ENCODE results near the gene S100Z.
"Not testable (repeated sequence)": the region's sequence is repeated elsewhere in the genome, so short reads cannot be mapped to it uniquely, and the experiment has no call there.

The S100Z gene

DNA sequence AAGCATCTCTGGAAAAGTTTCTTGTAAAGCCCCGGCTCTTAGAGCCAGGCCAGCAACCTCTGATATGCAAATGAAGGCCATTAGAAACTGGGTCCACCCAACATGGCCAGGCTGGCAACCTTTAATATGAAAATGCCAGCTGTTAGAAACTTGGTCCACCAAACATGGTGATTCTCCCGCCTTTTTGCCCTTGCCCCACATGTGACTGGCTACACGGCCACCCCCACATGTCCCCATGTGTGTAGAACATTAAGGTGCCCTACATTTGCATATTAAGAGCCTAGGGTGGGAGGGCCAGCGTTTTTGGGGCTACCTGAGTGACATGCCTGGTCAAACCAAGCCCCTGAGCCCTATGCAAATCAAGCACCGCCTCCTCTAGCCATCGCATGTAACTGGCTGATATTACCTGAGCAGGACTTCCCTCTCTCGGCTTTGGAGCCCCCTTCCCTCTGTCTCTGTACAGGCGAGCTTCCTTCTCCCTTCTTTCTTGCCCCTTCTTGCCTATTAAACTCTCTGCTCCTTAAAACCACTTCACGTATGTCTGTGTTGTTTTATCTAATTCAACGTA is 39.0 kb downstream of the S100Z start:
- DNase-seq, result no peak

DNA sequence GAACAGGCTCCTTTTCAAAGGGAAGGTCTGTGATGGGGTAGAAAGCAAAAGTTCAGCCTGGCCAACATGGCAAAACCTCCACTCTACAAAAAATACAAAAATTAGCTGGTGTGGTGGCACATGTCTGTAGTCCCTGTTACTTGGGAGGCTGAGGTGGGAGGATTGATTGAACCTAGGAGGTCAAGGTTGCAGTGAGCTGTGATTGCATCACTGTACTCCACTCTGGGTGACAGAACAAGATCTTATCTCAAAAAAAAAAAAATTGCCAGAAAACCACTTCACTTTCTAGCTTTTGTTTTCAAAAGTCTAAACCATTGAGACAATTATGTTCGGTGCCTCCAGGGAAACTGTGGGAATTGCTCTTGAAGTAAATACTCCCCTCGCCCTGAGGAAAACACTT is 43.5 kb downstream of the S100Z start:
- DNase-seq, result no peak

DNA sequence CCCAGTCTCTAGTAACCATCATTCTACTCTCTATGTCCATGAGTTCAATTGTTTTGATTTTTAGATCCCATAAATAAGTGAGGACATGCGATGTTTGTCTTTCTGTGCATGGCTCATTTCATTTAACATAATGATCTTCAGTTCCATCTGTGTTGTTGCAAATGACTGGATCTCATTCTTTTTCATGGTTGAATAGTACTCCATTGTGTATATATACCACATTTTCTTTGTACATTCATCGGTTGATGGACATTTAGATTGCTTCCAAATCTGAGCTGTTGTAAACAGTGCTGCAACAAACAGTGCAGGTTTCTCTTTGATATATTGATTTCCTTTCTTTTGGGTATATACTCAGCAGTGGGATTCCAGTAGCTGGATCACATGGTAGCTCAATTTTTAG is 46.4 kb downstream of the S100Z start:
- DNase-seq, result no peak

DNA sequence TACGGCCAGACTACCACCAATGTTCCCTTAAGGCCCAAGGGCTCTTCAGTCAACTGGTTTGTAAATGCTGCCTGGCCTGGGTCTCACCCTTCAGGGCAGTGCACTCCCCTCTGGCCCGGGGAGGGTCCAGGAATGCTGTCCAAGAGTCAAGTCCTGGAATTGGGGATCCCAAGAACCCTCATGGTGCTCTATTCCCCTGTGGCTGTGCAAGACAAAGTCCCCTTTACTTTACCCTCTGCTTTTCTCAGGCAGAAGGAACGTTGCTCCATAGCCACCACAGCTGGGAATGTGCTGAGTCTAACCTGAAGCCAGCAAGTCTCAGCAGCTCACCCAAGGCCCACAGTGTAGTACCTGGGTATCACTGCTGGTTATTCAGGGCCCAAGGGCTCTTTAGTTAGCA is 51.7 kb downstream of the S100Z start:
- no peak for DNase-seq

DNA sequence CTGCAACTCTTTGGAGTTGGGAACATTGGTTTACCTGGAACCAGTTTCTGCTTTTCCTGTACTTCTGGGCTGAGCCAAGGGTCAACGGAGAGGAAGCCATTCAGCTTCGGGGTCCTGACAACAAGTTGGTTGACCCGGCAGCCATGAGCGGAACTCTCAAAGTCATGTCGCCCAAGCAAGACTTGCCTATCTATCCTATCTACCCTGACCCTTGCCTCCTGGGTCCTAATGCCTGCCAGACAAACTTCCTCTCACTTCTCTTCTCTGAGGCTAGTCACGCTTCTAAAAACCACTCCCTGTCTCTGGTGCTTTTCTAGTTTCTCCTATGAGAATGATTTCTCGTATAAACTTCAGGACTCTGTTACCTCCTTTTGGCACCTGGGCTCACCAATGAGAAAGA is 58.4 kb downstream of the S100Z start:
- DNase-seq, result no peak

DNA sequence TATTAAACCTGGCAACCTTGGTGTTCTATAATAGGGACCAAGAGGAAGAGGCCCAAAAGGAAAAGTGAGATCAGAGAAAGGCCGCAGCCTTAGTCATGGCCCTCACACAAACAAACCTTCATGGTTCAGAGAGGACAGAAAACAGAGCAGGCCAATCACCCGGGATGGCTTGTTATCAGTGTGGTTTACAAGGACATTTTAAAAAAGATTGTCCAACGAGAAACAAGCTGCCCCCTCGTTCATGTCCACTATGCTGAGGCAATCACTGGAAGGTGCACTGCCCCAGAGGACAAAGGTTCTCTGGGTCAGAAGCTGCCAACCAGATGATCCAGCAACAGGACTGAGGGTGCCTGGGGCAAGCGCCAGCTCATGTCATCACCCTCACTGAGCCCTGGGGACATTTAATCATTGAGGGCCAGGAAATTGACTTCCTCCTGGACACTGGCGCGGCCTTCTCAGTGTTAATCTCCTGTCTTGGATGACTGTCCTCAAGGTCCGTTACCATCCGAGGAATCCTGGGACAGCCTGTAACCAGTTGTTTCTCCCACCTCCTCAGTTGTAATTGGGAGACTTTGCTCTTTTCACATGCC is 60.6 kb downstream of the S100Z start:
- DNase-seq, result not testable (repeated sequence)

DNA sequence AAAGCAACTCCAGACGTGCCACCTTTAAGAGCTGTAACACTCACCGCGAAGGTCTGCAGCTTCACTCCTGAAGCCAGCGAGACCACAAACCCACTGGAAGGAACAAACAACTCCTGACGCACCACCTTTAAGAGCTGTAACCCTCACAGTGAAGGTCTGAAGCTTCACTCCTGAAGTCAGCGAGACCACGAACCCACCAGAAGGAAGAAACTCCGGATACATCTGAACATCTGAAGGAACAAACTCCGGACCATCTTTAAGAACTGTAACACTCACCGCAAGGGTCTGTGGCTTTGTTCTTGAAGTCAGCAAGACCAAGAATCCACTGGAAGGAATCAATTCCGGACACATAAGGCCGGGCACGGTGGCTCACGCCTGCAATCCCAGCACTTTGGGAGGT is 64.9 kb downstream of the S100Z start:
- DNase-seq, result not testable (repeated sequence)

DNA sequence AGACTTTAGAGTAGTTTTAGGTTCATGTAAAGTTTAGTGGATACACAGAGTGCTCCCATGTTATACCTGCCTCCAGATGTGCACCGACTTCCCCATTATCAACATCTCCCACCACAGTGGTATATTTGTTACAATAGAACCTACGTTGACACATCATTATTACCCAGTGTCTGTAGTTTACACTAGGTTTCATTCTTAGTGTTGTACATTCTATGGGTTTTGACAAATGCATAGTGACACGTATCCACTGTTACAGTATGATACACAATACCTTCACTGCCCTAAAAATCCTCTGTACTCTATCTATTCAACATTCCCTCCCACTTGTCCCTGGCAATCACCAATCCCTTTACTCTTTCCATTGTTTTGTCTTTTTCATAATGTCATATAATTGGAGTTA is 68.7 kb downstream of the S100Z start:
- no peak for DNase-seq

DNA sequence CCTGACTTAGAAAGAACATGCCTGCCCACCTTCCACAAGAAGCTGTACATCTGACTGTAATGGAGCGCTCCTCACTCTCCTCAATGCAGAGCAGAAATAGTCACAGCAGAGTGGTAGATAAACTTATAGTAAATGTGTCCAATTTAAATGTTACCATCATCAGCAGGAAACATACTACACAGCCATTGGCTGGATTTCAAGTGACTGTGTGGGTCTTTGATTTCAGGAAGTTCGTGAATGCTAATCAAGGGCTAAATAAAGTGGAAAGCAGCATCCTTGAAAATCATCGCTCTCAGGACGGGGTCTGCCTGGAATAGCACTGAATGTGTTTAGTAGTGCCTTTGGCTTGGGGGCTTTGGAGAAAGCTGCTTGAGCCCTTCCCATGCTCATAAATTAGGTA is 70.7 kb downstream of the S100Z start:
- DNase-seq, result no peak

DNA sequence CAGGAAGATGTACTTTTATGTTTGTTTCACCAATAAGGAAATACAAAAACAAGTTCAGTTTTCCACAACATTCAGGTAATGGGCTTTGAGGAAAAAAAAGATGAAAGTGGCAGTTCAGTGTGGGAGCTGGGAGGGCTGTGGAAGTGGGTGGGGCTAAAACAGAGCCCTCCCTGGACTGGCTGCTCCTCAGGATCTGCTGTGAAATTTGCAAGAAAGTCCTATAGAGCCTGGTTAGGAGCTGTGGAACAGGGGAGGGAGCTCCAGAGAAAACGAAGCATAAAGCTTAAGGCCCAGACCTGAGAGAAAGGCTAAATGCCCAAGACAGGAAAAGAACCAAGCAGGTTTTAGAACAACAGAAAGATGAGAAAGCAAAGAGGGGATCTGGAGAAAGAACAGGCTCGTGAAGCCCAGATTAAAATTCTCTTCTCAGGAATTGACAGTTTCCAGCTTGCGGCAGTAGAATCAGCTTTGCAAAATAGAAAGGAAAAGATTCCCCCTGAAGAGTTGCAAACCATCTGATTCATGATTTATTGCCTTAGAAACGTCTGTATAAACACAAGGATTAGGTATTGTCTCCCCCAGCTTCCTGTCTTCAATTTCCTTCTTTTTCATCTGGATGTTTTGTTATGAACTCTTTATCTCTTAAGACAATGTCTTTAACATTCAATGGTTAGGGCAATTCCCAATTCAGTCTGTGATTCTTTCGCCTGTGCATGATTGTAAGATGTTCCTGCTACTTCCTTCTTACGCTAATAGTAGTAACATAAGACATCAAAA is 76.7 kb downstream of the S100Z start:
- no peak for DNase-seq

DNA sequence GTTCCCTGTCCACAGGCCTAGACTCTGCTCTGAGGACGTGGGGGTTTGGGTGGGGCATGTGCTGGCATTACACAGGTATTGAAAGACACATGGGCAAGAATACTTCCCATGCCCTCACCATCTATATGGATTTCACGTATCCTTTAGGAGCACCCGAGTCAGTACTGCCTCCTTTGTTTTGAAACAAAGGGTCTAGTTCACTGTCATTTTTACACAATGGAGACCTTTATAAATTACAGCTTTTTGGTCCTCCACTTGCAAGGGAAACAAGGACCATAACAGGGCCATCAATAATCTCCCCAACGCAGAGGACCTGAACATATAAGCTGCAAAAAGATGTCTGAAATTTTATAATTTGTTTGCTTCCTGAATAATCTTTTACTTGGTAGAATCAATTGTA is 78.1 kb downstream of the S100Z start:
- DNase-seq, result no peak

DNA sequence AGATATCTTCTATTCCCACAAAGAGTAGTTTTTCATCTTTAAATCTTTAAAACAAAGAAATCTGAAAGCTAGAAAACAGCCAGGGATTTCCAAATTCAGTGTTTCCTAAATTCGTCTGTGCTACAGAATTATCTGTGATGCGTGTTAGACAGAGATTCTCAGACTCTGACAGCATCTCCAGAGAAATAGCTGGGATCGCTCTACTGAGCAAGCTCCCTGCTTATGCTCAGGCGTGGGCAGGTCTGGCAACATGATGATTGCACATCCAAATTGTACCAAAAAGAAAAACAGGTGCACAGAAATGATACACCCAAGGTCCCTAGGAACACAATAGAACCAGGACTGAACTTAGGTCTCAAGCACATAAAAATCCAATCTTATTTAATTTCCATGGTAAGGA is 80.3 kb downstream of the S100Z start:
- DNase-seq, result no peak

DNA sequence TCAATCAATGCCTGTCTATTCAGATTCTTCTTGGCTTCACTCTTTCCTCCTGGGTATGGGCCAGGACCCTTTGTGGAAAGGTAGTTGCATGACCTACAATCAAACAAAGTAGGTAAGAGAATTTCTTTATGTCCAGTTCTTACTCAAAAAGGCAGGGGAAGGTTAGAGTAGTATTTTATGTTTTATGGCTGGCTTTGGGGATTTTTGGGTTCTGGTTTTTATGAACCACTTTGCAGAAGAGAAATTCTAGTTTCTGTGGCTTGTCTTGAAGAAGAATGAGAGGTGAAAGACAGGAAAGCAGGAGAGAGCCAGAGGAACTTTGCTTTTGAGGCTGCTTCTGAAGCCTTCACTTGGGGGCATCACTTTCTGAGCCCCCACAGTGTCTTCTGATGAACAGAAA is 88.4 kb downstream of the S100Z start:
- no peak for DNase-seq

DNA sequence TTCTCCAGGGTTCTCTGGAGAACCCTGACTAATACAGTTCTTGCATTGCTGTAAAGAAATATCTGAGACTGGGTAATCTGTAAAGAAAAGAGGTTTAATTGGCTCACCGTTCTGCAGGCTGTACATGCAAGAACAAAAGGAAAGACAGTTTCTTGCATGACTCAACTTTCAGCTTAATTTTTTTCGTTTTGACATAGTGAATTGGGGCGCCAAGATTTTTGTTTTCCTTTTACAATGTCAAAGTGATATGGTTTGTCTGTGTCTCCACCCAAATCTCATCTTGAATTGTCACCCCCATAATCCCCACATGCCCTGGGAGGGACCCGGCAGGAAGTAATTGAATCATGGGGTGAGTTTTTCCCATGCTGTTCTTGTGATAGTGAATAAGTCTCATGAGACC is 91.2 kb downstream of the S100Z start:
- no peak for DNase-seq

DNA sequence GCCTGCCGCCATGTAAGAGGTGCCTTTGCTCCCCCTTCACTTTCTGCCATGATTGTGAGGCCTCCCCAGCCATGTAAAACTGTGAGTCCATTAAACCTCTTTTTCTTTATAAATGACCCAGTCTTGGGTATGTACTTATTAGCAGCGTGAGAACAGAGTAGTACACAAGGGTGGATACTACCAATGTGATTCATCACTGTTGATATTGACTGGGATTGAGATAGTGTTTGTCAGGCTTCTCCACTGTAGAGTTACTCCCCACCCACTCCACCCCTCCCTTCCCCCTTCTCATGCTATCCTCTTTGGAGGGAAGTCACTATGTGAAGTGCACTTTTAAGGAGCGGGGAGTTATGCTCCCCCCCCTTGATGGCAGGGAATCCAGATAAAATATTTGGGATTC is 91.6 kb downstream of the S100Z start:
- no peak for DNase-seq

DNA sequence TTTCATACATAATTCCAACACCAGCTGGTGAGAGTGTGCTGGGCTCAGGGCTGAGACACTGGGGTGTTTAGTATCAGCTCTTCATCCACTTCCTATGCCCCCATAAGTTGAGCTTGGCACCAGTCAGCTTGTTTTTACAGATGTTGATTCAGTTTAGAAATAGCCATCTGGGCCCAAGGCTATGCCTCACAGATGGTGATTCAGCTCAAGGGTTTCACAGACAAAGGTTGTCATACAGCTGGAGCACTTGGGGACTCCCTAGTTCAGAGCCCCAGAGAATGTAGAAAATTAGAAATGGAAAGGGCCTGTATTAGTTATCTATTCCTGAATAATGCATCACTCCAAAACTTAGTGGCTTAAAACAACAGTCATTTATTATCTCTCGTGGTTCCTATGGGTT is 92.8 kb downstream of the S100Z start:
- DNase-seq, result no peak

DNA sequence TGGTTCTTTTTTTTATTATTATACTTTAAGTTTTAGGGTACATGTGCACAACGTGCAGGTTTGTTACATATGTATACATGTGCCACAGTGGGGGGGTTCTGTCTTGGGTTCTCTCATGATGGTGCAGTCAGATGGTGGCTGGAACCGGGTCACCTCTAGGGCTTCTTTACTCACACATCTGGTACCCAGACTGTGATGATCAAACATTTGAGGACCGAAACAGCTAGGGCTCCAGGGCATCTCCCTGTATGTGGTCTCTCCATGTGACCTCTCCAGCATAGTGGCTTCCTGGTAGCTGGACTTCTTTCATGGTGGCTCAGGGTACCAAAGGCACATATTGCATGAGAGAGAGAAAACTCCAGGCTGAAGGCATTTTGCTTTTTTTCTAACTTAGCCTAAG is 93.2 kb downstream of the S100Z start:
- DNase-seq, result no peak

DNA sequence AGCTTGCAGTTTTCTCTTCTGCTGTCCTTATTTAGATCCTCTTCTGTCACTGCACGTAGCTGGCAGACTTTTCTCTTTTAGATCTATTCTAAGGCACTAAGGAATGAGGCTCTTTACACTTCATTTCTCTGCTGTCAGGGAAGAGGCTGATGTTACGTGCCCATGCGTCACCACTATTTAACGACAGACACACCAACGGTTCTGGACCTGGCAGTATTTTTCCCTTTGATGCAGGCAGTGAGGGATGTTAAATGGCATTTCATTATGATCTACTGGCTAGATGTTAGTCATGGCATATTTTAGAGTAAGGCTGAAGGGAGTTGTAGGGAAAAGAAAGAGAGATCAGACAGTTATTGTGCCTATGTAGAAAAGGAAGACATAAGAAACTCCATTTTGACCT is 94.8 kb downstream of the S100Z start:
- no peak for DNase-seq

DNA sequence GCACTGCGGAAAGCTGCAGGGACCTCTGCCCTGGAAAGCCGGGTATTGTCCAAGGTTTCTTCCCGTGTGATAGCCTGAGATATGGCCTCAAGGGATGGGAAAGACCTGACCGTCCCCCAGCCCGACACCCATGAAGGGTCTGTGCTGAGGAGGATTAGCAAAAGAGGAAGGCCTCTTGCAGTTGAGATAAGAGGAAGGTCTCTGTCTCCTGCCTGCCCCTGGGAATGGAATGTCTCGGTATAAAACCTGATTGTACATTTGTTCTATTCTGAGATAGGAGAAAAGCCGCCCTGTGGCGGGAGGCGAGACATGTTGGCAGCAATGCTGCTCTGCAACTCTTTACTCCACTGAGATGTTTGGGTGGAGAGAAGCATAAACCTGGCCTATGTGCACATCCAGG is 95.4 kb downstream of the S100Z start:
- not testable (repeated sequence) for DNase-seq

DNA sequence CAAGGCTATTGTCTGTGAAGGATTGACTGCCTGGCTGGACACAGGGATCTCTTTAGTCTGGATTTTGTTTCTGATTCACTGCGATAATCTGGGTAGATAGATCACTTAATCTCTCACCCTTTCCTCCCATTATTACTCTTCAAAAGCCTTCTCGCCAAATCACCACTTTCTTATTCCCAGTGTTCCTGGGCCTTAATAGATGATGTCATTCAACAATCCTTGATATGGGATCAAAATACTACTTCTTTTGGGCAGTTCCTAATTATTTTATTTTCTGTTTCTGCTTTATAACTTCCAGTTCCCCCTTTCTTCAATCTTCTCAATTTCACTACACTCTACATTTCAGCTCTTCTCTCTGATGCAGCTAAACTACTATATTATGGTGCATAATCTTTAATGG is 96.3 kb downstream of the S100Z start:
- DNase-seq, result no peak

DNA sequence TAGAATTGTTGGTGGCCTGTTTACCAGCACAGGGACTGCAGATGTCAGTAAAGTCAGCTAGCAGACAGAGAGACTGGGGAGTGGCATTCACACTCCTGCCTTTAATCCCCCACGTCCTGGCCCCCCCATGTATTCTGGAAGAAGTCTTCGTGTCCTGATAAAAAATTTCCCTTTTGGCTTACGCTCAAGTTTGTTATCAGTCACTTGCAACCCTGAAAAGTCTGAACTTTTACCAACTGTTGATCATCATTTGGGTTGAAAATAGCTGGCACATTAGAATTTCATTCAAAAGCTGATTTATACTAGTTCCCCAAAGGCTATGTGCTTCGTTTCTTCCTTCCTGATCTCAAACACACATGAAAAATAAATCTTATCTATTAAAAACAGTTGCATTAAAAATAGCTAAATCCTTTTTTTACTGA is 97.3 kb downstream of the S100Z start:
- no peak for DNase-seq

DNA sequence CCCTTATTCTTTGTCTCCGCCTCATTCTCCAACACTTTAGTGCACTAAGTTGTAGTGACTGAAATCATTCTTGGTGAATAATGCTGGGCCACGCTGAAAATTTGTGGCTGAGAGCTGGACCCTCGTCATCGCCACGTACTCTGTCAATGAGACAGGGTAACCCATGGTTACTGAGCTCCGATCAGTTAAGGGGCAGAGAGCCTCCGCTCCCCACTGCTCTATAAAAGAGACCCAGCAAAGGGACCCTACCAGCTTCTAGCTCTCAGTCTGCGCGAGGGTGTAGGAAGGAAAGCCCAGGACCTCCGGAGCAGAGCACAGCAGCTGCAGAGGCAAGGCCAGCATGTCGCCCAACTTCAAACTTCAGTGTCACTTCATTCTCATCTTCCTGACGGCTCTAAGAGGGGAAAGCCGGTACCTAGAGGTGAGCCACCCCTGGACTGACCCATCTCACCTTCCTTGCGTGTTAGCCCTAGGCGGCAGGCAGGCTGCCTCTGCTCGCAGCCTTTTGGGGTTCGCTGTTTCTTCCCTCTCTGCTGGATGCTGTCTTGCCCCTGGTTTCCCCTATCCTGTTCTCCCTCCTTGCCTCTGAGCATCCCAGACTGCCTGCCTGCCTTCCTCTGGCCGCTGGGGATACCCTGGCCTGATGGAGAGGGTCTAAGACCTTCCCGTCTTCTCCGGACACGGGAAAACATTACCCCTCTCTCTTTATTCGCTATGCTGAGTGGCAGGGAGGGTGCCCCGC is 103.2 kb downstream of the S100Z start, which contains the start of gene CRHBP:
Gene CRHBP, plus strand, starts transcription at position 251 of the 742 bp plus-strand sequence. Its CDS starts 90 bp downstream, at position 341.
- no peak for DNase-seq

DNA sequence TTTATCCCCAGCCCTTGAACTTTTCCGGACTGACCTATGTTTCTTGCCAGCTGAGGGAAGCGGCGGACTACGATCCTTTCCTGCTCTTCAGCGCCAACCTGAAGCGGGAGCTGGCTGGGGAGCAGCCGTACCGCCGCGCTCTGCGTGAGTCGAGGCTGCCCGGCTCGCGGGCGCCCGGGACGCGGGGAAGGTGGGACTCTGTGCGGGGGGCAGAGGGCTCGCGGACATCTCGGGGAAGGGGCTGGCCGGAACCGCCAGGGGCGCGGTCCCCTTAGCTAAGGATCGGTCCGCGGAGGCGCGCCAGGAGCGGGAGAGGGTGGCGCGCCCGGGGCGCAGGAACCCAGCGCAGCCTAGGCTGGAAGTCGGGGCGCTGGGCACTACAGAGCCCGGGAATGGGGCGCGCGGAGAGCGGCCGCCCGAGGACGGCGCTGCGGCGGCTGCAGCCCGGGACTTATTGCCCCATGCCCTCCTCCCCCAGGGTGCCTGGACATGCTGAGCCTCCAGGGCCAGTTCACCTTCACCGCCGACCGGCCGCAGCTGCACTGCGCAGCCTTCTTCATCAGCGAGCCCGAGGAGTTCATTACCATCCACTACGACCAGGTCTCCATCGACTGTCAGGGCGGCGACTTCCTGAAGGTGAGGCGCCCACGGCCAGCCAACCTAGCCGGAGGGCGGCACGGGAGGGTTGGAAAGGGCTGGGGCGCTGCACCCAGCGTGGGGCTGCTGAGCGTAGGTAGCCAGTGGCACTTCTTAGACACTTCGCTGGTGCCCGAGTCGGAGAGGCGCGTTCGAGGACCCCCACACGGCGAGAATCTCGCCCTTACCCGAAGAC is 104.0 kb downstream of the S100Z start:
- no peak for DNase-seq
